HG02870 (cell line): ENCODE data around the gene MYO10.
"Not testable (repeated sequence)": the region's sequence is repeated elsewhere in the genome, so short reads cannot be mapped to it uniquely, and the experiment has no call there.

Experiments
- ATAC-seq: cut with Tn5 transposase; IDR thresholded peaks from one replicate; pipeline ENCODE4 v1.9.1; 2021; ENCODE audit warnings: mild to moderate bottlenecking, moderate library complexity; ENCODE audit not compliant: unreplicated experiment

MYO10 gene

DNA sequence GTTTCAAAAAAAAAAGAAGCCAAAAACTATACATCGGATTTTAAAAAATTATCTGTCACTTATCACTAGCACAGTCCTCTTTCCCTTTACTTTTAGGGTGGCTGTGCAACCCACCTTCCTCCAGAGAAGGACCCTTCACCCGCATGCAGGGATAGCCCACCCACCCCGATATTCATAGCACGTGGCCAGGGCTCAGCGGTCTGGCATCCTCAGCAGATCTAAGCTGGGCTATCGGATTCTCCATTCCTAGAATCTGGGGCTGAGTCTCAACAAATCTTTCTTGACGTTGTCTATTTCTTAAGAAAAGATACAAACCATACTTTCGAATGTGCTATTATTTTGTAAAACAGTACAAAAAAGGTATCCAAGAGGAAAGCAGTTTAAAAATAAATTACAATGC lies 70.9 kb downstream of the MYO10 start:
- no peak for ATAC-seq

DNA sequence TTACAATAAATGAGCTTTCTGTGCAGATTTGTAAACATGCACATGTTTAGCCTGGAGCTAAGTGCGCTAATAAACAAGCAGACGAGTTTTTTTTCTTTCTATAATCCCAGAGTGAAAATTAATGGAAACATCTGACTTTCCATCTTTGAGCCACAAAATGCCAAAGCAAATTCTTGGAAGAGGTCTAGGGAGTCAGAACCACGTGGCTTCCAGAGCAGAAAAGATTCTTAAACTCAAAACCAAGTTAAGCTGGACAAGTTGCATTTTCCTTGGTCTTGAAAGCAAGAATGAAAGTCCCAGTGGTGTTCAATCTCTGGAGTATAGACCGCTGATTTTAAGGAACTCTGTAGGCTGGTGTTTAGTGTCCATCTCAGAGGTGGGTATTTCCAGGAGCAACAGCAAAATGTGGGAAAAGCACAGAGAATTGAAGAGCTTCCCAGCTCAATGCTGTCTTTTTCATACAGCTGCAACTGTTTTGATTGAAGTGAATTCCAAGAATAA lies 71.4 kb downstream of the MYO10 start:
- ATAC-seq = no peak

DNA sequence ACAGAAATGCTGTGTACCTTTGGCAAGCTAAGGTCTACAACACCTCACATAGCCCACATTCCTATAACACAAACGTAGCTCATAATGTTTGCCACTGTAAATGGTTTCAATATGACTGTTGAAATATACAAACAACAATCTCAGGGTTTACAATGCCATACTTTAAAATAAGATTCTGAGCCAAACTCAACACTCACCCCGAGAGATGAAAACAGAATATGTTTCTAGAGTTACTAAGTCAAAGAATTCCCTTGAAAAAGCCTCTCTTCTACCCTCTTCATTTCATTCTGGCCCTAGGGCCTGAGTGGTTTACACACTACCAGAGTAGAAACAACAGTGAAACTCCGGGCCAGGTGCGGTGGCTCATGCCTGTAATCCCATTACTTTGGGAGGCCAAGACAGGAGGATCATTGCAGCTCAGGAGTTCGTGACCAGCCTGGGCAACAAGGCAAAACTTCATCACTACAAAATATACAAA lies 72.6 kb downstream of the MYO10 start:
- no peak for ATAC-seq

- ATAC-seq = no peak
Observed at GRCh38 chr5:16862777-16863176, 73.3 kb downstream of the MYO10 start.

- ATAC-seq = no peak
Observed at GRCh38 chr5:16859346-16859745, 76.7 kb downstream of the MYO10 start.

GRCh38 chr5:16858151-16858550 lies 77.9 kb downstream of the MYO10 start:
- no peak for ATAC-seq

DNA sequence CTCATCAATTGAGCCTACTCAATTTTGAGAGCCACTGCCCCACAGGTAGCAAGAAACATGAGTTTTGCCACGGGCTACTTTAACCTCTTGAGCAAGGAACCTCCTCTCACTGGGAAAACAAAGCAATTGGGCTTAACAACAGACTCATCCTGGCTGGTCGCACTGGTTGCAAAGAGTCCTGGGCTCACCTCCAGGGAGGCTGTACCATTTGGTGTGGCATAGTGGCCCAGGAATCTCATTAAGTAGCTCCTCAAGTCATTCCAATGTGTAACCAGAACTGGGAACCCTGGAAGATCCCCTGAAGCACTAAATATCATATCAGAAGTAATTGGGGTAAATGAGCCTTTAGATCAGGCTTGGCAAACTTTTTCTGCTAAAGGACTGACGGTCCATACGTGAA lies 78.5 kb downstream of the MYO10 start:
- no peak for ATAC-seq

DNA sequence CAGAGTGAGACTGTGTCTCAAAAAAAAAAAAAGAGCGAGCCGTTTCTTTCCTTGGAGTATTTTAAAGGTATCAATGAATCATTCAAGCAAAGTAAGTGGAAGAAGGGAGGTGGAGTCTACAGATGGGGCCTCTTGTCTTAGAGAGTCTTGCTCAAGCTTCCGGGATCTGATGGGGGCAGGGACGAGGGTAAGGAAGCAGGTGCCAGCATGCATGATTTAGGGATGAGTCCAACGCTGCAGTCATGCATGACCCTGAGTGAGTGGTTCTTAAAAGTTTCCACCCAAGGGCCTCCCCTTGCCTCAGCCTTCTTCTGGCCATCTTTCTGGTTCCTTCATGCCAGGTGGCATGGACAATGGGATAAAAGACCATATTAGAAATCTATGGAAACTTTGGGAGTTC lies 79.6 kb downstream of the MYO10 start:
- ATAC-seq = no peak

DNA sequence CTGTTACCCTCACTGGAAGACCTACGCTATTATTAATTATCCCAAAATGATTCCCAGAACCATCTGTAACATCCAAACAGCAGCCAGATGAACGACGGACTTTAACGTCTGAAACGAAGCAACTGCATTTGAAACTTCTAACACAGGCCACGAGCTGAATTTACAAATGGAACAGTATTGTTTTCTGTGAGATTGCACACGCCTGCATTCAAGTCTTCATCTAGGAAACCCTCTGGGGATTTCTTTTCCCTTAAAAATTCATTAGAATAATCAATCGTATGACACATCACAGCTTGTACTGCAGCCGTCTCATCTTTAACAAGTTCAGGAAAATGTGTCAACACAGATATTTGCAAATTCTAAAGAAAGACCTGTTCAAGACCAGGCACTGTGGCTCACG lies 80.2 kb downstream of the MYO10 start:
- no peak for ATAC-seq

- ATAC-seq = no peak
Observed at GRCh38 chr5:16855485-16855884, 80.6 kb downstream of the MYO10 start.

DNA sequence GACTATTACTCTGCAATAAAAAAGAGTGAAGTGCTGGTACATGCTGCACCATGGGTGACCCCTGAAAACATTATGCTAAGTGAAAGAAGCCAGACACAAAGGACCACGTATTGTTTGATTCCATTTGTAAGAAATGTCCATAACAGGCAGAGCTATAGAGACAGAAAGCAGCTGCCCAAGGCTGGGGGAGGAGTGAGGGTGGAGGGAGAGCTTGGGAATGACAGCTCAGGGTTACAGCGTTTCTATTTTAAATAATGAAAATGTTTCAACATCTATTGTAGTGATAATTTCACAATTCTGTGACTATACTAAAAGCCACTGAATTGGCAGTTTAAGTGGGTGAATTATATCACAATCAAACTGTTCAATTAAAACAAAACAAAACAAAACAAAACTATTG lies 81.7 kb downstream of the MYO10 start:
- no peak for ATAC-seq

- no peak for ATAC-seq
Observed at GRCh38 chr5:16853518-16853917, 82.6 kb downstream of the MYO10 start.

DNA sequence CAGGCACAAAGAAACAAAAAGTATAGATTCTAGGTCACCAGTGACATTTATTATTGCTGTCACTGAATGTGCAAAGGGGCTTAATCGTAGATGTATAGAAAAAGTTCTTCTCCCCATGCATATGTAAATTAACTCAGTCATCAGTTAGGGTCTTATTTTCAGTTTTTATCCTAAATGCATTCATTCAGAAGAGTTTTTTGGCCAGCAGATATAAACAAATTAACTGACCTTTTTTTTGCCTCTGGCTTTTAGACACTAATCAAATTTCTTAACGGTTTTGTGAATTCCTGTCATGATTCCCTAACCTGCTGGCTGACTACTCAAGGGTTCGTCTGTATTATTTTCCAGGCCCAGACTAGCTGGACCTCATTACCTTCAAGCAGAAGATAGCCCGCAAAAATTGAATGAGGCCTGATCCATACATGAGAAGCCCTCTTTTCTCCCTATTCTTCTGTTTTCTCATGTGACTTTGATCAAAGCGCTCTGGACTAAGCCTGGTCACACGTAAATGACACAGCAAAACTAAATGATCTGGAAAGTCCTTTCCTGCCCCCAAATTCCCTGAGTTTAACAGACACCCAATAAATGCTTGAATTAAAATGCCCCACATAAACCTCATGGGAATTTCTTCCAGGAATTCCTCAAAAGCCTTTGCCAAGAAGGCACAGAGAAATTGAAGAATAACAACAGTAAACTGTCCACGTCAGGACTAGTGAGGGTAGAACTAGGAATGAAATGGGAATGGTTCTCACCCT lies 83.7 kb downstream of the MYO10 start:
- no peak for ATAC-seq

GRCh38 chr5:16849775-16850174 lies 86.3 kb downstream of the MYO10 start:
- no peak for ATAC-seq

DNA sequence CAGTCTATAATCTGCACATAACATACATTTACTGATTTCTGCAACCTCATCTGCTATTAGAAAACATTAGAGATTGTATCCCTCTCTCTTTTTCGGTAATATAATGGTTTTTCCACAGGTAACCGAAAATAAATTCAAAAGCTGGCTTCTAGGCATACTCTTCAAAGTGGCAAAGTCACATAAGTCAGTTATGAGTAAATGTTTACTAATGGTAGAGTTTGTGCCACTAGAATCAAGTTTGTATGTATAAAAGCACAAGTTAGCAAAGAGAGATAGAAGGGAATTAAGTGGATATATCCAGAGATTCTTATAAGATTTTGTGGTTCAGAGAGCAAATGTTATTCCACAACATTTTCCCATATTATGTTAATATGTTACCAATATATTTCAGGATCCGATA lies 86.9 kb downstream of the MYO10 start:
- no peak for ATAC-seq

- ATAC-seq = no peak
Observed at GRCh38 chr5:16844952-16845351, 91.1 kb downstream of the MYO10 start.

GRCh38 chr5:16842896-16843295 lies 93.2 kb downstream of the MYO10 start:
- ATAC-seq = no peak

DNA sequence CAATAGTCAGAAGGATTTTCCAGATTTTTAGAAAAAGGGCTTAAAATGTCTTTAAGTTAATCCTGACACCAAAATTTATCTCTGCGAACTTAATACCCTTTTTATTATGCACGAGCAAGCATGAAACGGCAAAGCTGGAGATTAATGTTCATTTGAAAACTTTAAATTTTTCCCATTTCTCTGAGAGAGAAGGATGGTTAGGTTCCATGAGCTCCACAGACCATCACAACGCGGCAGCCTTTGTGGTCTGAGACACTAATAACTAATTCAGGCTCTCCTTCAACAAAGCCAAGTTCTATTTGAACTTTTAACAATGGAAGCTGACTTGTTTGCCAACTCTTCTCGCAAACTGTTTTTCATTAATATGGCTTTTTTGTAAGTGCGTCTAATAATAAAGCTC lies 94.7 kb downstream of the MYO10 start:
- ATAC-seq = no peak

DNA sequence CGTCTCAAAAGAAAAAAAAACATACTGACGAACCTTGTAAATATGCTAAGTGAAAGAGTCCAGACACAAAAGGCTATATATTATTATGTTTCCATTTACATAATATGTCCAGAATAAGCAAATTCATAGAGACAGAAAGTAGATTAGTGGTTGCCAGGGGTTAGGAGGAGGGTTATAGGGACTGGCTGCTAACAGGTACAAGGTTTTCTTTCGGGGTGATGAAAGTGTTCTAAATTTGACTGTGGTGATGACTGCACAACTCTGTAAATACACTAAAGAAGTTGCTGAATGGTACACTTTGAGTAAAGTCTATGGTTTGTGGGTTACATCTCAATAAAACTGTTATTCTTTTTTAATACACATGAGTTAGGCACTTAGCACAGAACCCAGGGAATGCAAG lies 98.8 kb downstream of the MYO10 start:
- no peak for ATAC-seq

DNA sequence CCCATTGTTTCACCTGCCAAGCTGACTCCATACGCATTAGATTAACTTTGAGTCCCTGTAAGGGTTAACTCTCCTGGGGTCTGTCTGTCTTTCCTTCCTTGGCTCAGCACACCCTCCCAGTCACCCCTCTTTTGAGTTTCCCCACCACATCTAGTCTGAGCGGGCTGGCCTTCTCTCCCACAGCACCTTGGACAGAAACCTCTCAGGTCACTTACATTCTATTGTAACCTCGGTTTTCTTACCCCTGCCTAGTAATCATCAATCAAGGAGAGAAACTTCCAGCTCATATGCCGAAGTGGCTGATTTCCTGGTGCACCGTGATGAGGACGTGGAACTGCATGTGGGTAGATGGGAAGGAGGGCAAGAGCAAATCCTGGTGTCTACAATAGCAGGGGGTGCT lies 102.1 kb downstream of the MYO10 start:
- ATAC-seq = no peak

DNA sequence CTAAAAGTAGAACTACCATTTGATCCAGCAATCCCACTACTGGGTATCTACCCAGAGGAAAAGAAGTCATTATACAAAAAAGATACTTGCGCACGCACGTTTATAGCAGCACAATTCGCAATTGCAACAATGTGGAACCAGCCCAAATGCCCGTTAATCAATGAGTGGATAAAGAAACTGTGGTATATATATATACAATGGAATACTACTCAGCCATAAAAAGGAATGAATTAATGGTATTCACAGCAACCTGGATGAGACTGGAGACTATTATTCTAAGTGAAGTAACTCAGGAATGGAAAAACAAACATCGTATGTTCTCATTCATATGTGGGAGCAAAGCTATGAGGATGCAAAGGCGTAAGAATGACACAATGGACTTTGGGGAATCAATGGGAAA lies 104.8 kb downstream of the MYO10 start:
- not testable (repeated sequence) for ATAC-seq

DNA sequence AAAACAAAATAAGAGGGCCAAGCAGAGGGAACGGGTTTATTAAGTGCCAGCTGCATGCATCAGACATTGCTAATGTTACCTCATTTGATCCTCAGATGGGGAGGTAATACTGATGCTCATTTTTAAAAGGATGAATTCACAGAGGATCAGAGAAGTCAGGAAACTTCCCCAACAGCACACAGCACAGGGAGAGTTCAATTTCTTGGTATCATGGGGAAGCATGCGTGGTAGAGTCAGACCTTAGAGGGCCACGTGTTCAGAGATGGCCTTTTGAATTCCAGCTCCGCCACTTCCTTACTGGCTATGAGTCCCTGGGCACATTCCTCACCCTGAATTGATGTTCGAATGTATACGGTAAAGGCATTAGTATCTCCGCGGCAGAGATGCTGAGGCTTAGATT lies 108.3 kb downstream of the MYO10 start:
- no peak for ATAC-seq
